Stomach smooth muscle (tissue), 2 donors: ENCODE data around the gene CADPS2.
"Not testable (repeated sequence)": the region's sequence is repeated elsewhere in the genome, so short reads cannot be mapped to it uniquely, and the experiment has no call there.

Experiments used
- H3K27ac ChIP-seq: one replicate; pipeline ENCODE4 v1.7.0; 2013; ENCODE audit warnings: mild to moderate bottlenecking, low read length, inconsistent platforms
- H3K27me3 ChIP-seq, 2 donors: one replicate each; pipeline ENCODE4 v1.7.0; 2013; ENCODE audit warnings: low read length in 2 of 2; ENCODE audit not compliant: insufficient read depth in 2 of 2, control insufficient read depth in 1 of 2
- H3K36me3 ChIP-seq, 2 donors: one replicate each; pipeline ENCODE4 v1.7.0; 2013; ENCODE audit warnings: low read length in 2 of 2; ENCODE audit not compliant: control insufficient read depth in 2 of 2, insufficient read depth in 2 of 2
- H3K4me1 ChIP-seq: one replicate; pipeline ENCODE4 v1.7.0; 2013; ENCODE audit warnings: low read length; ENCODE audit not compliant: control insufficient read depth, insufficient read depth
- H3K4me3 ChIP-seq, 2 donors: one replicate each; pipeline ENCODE4 v1.7.0; 2013; ENCODE audit warnings: low read length in 2 of 2
- H3K9ac ChIP-seq, 2 donors: one replicate each; pipeline ENCODE4 v1.7.0; 2013; ENCODE audit warnings: low read length in 2 of 2, mild to moderate bottlenecking in 1 of 2
- H3K9me3 ChIP-seq, 2 donors: one replicate each; pipeline ENCODE4 v1.7.0; 2013; ENCODE audit warnings: low read length in 2 of 2; ENCODE audit not compliant: control insufficient read depth in 2 of 2
- donor health status: healthy.
- donor health status: Pancreatic carcinoma.

The CADPS2 gene

GRCh38 chr7:122301858-122302760 is 584.2 kb downstream of the CADPS2 start:
- peaks cover 0 to 4% of the 10 kb centered on the region in 2 donors for H3K9me3 ChIP-seq
- peaks cover 68 to 82% of the 10 kb centered on the region in 2 donors for H3K27me3 ChIP-seq
- H3K36me3 ChIP-seq = no peaks in the 10 kb centered on the region
- H3K9ac ChIP-seq = no peak overlapping the region
- no peak overlapping the region for H3K4me3 ChIP-seq
- H3K27ac ChIP-seq = no peak overlapping the region
- peaks cover 39% of the 10 kb centered on the region for H3K4me1 ChIP-seq

DNA sequence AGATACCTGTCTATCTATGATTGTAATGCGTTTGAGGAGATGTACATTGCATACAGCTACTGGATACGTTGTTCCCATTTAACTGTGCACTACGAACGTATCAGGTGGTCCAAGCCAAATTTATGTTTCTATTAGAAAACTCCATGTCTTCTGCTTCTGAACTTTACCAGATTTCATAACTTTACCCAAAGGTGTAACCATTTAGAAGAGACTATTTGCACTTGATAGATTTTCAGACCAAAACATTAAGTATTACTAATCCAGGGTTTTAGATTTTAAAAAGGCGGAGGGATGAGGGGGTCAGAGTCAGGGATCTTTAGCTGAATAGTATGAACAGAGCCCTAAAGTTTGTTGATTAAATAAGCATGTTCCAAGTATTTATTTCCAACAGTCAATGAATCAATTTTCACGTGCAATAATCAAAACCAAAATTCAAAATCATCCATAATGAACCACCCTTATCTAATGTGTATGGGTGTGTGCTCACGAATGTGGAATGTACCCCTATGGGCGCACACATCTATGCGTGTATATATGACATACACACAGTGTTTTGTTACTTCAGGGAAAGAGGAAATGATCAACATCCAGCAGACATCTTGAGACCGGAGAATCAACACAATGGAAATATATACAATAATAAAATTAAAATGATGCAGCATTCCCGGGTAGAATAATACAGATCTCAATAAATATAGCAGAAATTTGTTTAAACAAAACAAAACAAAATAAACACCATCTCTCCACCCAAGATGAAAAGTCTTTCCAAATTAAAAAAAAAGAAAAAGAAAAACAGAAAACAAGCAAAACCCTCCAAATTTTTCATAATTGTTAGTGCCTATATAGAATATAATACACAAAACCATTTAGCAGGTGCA is 585.1 kb downstream of the CADPS2 start:
- Histone ChIP-seq H3K4me3 (no peak overlapping the region), H3K36me3 (no peaks in the 10 kb centered on the region), H3K9me3 (peaks cover 0 to 4% of the 10 kb centered on the region in 2 donors), H3K27ac (no peak overlapping the region), H3K9ac (no peak overlapping the region), H3K4me1 (peaks cover 35% of the 10 kb centered on the region), H3K27me3 (peaks cover 59 to 73% of the 10 kb centered on the region in 2 donors)

GRCh38 chr7:122300211-122300932 is 585.9 kb downstream of the CADPS2 start:
- Histone ChIP-seq H3K4me1 (peaks cover 27% of the 10 kb centered on the region), H3K27me3 (peaks cover 50 to 65% of the 10 kb centered on the region in 2 donors), H3K9ac (no peak overlapping the region), H3K9me3 (peaks cover 0 to 4% of the 10 kb centered on the region in 2 donors), H3K4me3 (peak overlapping the region in 1 of 2 donors; percentile 15), H3K27ac (no peak overlapping the region), H3K36me3 (no peaks in the 10 kb centered on the region)

DNA sequence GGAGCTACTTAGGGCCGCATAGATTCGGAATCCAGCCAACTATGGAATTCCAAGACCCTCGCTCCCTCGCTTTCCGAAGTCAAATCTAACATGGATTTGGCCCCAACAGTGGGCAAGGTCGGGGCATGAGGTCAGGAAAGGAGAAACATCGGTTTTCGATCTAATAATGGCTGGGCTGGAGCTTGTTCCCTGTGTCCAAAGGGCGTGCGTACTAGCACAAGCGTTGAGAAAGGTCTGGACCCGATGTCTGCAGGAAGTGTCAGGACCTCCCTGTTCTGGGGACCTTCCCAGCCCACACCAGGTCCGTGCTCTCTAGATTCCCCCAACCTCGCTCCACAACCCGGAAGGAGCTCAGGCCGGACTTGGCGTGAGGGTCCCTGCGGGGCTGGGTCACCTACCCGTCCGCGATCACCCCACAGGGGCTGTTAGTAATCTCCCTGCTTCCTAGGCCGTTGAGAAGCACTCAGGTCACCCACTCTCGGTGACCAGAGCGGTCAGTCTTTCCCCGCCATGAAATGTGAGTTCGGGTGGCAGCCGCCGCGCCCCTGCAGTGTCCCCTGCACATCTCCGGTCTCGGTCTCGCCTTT is 586.5 kb downstream of the CADPS2 start:
- Histone ChIP-seq H3K4me3 (peak overlapping the region in 1 of 2 donors; percentile 15), H3K9me3 (peaks cover 0 to 4% of the 10 kb centered on the region in 2 donors), H3K36me3 (no peaks in the 10 kb centered on the region), H3K9ac (no peak overlapping the region), H3K27me3 (peaks cover 45 to 61% of the 10 kb centered on the region in 2 donors), H3K27ac (no peak overlapping the region), H3K4me1 (peaks cover 23% of the 10 kb centered on the region)

DNA sequence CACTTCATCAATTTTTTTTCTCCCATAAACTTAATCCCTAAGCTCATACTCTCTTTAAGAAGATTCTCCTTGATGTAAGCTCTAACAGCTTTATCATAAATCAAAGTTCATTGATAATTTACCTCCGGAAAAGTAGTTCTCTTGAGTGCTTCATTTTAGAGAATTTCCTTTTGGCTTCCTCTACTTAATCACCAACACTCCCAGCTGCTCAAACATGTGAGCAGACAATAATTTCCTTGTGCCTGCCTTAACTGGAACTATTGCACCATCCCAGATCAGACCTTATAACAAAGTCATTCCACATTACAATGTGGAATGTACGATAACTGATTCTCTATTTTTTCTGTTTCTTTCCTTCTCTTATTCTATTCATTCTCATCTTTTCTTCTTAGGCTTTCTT is 587.6 kb downstream of the CADPS2 start:
- Histone ChIP-seq H3K4me3 (no peak overlapping the region), H3K27me3 (peaks cover 35 to 50% of the 10 kb centered on the region in 2 donors), H3K9ac (no peak overlapping the region), H3K4me1 (peaks cover 14% of the 10 kb centered on the region), H3K9me3 (peaks cover 0 to 4% of the 10 kb centered on the region in 2 donors), H3K36me3 (no peaks in the 10 kb centered on the region), H3K27ac (no peak overlapping the region)

GRCh38 chr7:122298131-122298530 is 588.1 kb downstream of the CADPS2 start:
- H3K9me3 ChIP-seq = peaks cover 0 to 4% of the 10 kb centered on the region in 2 donors
- H3K27me3 ChIP-seq = peaks cover 33 to 47% of the 10 kb centered on the region in 2 donors
- H3K36me3 ChIP-seq = no peaks in the 10 kb centered on the region
- no peak overlapping the region for H3K27ac ChIP-seq
- no peak overlapping the region for H3K4me3 ChIP-seq
- no peak overlapping the region for H3K9ac ChIP-seq
- peaks cover 14% of the 10 kb centered on the region for H3K4me1 ChIP-seq

GRCh38 chr7:122291189-122291588 is 595.1 kb downstream of the CADPS2 start:
- Histone ChIP-seq H3K4me1 (no peaks in the 10 kb centered on the region), H3K27ac (no peak overlapping the region), H3K9me3 (peaks cover 3 to 6% of the 10 kb centered on the region in 2 donors), H3K4me3 (no peak overlapping the region), H3K9ac (no peak overlapping the region), H3K27me3 (peaks cover 0 to 3% of the 10 kb centered on the region in 2 donors), H3K36me3 (no peaks in the 10 kb centered on the region)

GRCh38 chr7:122290476-122290875 is 595.8 kb downstream of the CADPS2 start:
- H3K9ac ChIP-seq = no peak overlapping the region
- H3K36me3 ChIP-seq = no peaks in the 10 kb centered on the region
- H3K4me1 ChIP-seq = no peaks in the 10 kb centered on the region
- H3K4me3 ChIP-seq = no peak overlapping the region
- peaks cover 0 to 3% of the 10 kb centered on the region in 2 donors for H3K27me3 ChIP-seq
- H3K9me3 ChIP-seq = peaks cover 3 to 6% of the 10 kb centered on the region in 2 donors
- no peak overlapping the region for H3K27ac ChIP-seq

DNA sequence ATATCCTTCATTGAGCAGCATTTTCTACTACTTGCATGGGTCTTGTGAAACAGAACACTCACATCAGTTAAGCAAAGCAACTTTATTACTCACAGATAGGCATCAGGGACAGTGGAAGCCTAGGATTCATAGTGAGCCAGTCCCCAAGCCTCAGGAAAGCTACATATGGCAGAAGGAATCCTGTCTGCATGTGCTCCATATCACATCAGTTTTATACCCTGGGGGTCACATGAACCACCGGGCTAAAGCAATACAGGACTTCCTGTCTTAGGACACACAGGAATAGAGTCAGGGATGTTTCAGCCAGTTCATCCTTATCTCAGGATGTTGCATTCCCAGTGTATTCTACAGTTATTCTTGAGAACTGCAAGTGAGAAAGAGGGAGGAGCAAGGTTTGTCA is 596.8 kb downstream of the CADPS2 start:
- H3K9me3 ChIP-seq = peaks cover 3 to 6% of the 10 kb centered on the region in 2 donors
- H3K36me3 ChIP-seq = no peaks in the 10 kb centered on the region
- H3K4me1 ChIP-seq = no peaks in the 10 kb centered on the region
- H3K4me3 ChIP-seq = no peak overlapping the region
- no peak overlapping the region for H3K9ac ChIP-seq
- no peaks in the 10 kb centered on the region for H3K27me3 ChIP-seq
- H3K27ac ChIP-seq = no peak overlapping the region

DNA sequence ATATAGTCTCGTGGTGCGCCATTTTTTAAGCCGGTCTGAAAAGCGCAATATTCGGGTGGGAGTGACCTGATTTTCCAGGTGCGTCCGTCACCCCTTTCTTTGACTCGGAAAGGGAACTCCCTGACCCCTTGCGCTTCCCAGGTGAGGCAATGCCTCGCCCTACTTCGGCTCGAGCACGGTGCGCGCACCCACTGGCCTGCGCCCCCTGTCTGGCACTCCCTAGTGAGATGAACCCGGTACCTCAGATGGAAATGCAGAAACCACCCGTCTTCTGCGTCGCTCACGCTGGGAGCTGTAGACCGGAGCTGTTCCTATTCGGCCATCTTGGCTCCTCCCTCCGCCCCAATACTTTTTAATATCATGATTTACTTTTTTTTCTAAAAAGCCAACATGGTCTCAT is 601.7 kb downstream of the CADPS2 start:
- H3K27ac ChIP-seq, H3K4me1 ChIP-seq, H3K9ac ChIP-seq, H3K36me3 ChIP-seq, H3K4me3 ChIP-seq, H3K27me3 ChIP-seq, H3K9me3 ChIP-seq: not testable (repeated sequence)
